ENCODE results near the gene ARHGEF37. TPM values are rescaled to one million over a fixed set of nuclear protein-coding genes. Genes with fewer than 3 reads are reported as not detected.

Gene ARHGEF37
- total and polyA plus RNA-seq, 2 donors from 2014 or later = 6.9 to 21.8 TPM

DNA sequence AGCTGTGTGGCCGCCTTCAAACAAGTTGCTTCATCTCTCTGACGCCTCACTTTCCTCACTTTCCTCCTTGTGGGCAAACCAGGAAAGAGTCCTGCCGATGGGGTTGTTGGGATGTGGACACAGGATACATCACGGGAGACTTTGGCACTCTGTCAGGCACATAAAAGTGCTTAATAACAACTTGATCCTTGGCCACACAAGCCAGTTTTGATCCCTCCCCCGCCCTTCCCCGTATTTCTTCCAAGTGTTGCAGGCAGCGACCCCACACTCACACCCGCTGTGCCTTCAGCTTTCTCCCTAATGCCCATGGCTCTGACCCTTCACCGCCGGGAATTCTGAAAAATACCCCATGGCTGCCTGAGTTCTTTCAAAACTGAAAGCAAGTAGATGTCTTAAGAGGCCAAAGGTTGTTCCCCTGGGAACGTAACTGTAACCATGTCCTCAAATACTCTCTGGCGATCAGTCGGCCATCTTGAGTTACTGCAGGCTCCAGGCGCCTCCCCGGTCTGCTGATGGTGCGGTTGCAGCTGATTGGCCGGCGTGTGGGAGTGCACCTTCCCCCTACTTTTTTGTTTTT, 59.8 kb downstream of the ARHGEF37 start:
- TF ChIP-seq, protein P1, sequence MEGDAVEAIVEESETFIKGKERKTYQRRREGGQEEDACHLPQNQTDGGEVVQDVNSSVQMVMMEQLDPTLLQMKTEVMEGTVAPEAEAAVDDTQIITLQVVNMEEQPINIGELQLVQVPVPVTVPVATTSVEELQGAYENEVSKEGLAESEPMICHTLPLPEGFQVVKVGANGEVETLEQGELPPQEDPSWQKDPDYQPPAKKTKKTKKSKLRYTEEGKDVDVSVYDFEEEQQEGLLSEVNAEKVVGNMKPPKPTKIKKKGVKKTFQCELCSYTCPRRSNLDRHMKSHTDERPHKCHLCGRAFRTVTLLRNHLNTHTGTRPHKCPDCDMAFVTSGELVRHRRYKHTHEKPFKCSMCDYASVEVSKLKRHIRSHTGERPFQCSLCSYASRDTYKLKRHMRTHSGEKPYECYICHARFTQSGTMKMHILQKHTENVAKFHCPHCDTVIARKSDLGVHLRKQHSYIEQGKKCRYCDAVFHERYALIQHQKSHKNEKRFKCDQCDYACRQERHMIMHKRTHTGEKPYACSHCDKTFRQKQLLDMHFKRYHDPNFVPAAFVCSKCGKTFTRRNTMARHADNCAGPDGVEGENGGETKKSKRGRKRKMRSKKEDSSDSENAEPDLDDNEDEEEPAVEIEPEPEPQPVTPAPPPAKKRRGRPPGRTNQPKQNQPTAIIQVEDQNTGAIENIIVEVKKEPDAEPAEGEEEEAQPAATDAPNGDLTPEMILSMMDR (IDR thresholded peaks at IDR 0.05; ENCODE audit: borderline replicate concordance, extremely low read depth, insufficient read depth) = no peak
- H3K9me3 ChIP-seq (ENCODE audit: control insufficient read depth in 2 of 3, insufficient read depth in 1 of 3, low read length in 3 of 3) = no peaks in the 10 kb centered on the region
- intact Hi-C loops (cut with DNase I) = no loop called here
- H3K36me3 ChIP-seq (ENCODE audit: control insufficient read depth in 2 of 3, insufficient read depth in 3 of 3, low read length in 3 of 3) = no peaks in the 10 kb centered on the region
- peak overlapping the region in 1 of 3 donors; percentile 7 for H3K9ac ChIP-seq (ENCODE audit: low read length in 3 of 3)
- H3K4me3 ChIP-seq (ENCODE audit: low read length in 3 of 3) = peak overlapping the region; percentile 37 to 60 (median 55)
- peak overlapping the region; percentile 81 to 88 for H3K27ac ChIP-seq (ENCODE audit: low read depth in 2 of 2, low read length in 2 of 2)
- H3K4me1 ChIP-seq (ENCODE audit: control insufficient read depth in 2 of 3, insufficient read depth in 2 of 3, low read depth in 1 of 3, low read length in 3 of 3) = peaks cover 0 to 14% (median 3%) of the 10 kb centered on the region in 3 donors
- no peaks in the 10 kb centered on the region for H3K27me3 ChIP-seq (ENCODE audit: control insufficient read depth, insufficient read depth, low read length)
- DNase-seq (peak in 4 of 5 donors; percentile 33 to 90 (median 80)), FAIRE-seq (no peak)

DNA sequence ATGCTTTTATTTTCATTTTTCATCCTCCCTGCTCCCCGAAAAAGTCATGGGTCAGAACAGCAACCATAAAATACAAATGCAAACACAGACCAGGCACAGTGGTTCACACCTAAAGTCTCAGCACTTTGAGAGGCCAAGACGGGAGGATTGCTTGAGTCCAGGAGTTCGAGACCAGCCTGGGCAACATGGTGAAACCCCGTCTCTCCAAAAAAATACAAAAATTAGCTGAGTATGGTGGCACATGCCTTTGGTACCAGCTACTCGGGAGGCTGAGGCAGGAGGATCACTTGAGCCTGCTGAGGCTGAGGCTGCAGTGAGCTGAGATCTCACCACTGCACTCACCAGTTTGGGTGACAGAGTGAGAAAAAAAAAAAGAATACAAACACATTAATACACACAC, 60.3 kb downstream of the ARHGEF37 start:
- TF ChIP-seq, protein P1 (IDR thresholded peaks at IDR 0.05; ENCODE audit: borderline replicate concordance, extremely low read depth, insufficient read depth) = no peak
- H3K27me3 ChIP-seq (ENCODE audit: control insufficient read depth, insufficient read depth, low read length) = no peaks in the 10 kb centered on the region
- H3K9ac ChIP-seq (ENCODE audit: low read length in 3 of 3) = no peak overlapping the region
- no peak overlapping the region for H3K27ac ChIP-seq (ENCODE audit: low read depth in 2 of 2, low read length in 2 of 2)
- intact Hi-C loops (cut with DNase I) = no loop called here
- H3K4me1 ChIP-seq (ENCODE audit: control insufficient read depth in 2 of 3, insufficient read depth in 2 of 3, low read depth in 1 of 3, low read length in 3 of 3) = peaks cover 0 to 14% (median 3%) of the 10 kb centered on the region in 3 donors
- H3K9me3 ChIP-seq (ENCODE audit: control insufficient read depth in 2 of 3, insufficient read depth in 1 of 3, low read length in 3 of 3) = no peaks in the 10 kb centered on the region
- FAIRE-seq = no peak
- H3K4me3 ChIP-seq (ENCODE audit: low read length in 3 of 3) = peak overlapping the region in 2 of 3 donors; percentile 16 to 55
- DNase-seq = no peak
- no peaks in the 10 kb centered on the region for H3K36me3 ChIP-seq (ENCODE audit: control insufficient read depth in 2 of 3, insufficient read depth in 3 of 3, low read length in 3 of 3)

DNA sequence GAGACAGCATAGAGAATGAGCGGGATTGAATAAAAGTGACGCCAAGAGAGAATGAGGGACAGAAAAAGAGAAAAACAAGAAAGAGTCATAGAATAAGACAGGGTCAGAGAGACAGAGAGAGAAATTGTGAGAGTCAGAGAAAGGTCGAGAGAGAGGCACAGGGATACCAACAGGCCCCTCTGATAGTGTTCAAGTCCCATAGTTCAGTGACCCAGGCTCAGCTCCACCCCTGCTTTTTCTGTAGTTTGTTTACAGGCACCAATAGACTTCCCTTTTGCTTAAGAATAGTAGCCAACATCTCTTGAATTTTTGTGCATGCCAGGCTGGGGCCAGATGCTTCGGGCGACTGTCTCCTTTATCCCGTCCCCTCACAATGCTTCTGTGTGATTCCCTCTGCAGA, 62.5 kb downstream of the ARHGEF37 start:
- FAIRE-seq (no peak), DNase-seq (no peak)
- Histone ChIP-seq H3K27me3 (ENCODE audit: control insufficient read depth, insufficient read depth, low read length) (no peaks in the 10 kb centered on the region), H3K9ac (ENCODE audit: low read length in 3 of 3) (no peak overlapping the region), H3K9me3 (ENCODE audit: control insufficient read depth in 2 of 3, insufficient read depth in 1 of 3, low read length in 3 of 3) (no peaks in the 10 kb centered on the region), H3K36me3 (ENCODE audit: control insufficient read depth in 2 of 3, insufficient read depth in 3 of 3, low read length in 3 of 3) (no peaks in the 10 kb centered on the region), H3K4me1 (ENCODE audit: control insufficient read depth in 2 of 3, insufficient read depth in 2 of 3, low read depth in 1 of 3, low read length in 3 of 3) (peaks cover 0 to 14% (median 3%) of the 10 kb centered on the region in 3 donors), H3K4me3 (ENCODE audit: low read length in 3 of 3) (no peak overlapping the region), H3K27ac (ENCODE audit: low read depth in 2 of 2, low read length in 2 of 2) (no peak overlapping the region)
- intact Hi-C loops (cut with DNase I) = no loop called here
- TF ChIP-seq, protein P1 (IDR thresholded peaks at IDR 0.05; ENCODE audit: borderline replicate concordance, extremely low read depth, insufficient read depth) = no peak

DNA sequence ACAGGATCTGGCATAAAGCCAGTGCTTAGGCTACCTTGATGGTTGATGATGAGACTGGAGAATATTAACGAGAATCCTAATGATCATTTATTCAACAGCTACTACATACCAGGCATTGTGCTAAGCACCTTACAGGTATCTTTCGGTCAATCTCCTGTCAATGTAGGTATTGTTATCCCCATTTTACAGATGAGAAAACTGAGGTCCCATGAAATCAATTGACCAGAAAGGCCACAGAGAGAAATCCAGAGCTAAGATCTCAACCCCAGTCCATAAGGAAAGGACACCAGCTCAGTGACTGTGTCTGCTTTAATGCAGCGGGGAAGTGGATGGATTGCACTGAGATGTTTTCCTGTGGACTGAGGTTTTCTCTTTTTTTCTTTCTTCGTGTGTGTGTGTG, 63.3 kb downstream of the ARHGEF37 start:
- Histone ChIP-seq H3K36me3 (ENCODE audit: control insufficient read depth in 2 of 3, insufficient read depth in 3 of 3, low read length in 3 of 3) (no peaks in the 10 kb centered on the region), H3K27ac (ENCODE audit: low read depth in 2 of 2, low read length in 2 of 2) (no peak overlapping the region), H3K4me3 (ENCODE audit: low read length in 3 of 3) (no peak overlapping the region), H3K9me3 (ENCODE audit: control insufficient read depth in 2 of 3, insufficient read depth in 1 of 3, low read length in 3 of 3) (no peaks in the 10 kb centered on the region), H3K4me1 (ENCODE audit: control insufficient read depth in 2 of 3, insufficient read depth in 2 of 3, low read depth in 1 of 3, low read length in 3 of 3) (peaks cover 0 to 12% (median 3%) of the 10 kb centered on the region in 3 donors), H3K9ac (ENCODE audit: low read length in 3 of 3) (no peak overlapping the region), H3K27me3 (ENCODE audit: control insufficient read depth, insufficient read depth, low read length) (no peaks in the 10 kb centered on the region)
- TF ChIP-seq, protein P1 (IDR thresholded peaks at IDR 0.05; ENCODE audit: borderline replicate concordance, extremely low read depth, insufficient read depth) = no peak
- DNase-seq (no peak), FAIRE-seq (no peak)
- intact Hi-C loops (cut with DNase I) = no loop called here
